LNCAP (cell line): Measurements from ENCODE around the gene EVL.

Source experiments
- CTCF ChIP-seq: fragments of 450-650 bp; IDR thresholded peaks from 2 replicates; pipeline ENCODE4 v1.5.1; 2017; ENCODE audit warnings: mild to moderate bottlenecking

The EVL gene

DNA sequence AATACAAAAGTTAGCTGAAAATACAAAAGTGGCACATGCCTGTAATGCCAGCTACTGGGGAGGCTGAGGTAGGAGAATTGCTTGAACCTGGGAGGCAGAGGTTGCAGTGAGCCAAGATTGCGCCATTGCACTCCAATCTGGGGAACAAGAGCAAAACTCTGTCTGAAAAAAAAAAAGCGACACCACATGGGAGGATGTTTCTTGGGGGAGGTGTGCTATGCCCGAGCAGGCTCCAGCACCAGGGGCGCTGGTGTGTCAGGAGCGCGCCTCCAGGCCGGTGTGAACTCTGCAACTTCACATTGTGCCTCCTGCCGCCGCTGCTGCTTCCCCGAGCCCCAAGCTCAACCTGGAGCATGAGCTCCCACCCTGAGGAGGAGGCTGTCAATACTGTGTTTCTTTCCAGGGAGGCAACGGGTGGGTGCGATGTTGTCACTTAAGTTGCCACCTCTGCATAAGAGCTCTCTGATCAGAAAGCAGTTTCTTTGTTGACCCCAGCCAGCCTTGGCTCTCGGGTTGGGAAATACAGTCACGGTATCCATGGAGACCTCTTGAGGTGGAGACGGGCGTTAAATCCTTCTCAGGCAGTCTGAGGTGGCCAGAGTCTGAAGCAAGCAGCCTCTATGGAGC lies 75.3 kb downstream of the EVL start:
- no peak for TF ChIP-seq CTCF

- TF ChIP-seq CTCF = no peak
Observed at GRCh38 chr14:100141098-100141497, 75.9 kb downstream of the EVL start.

- TF ChIP-seq CTCF = no peak
Observed at GRCh38 chr14:100142073-100143040, 77.1 kb downstream of the EVL start.

DNA sequence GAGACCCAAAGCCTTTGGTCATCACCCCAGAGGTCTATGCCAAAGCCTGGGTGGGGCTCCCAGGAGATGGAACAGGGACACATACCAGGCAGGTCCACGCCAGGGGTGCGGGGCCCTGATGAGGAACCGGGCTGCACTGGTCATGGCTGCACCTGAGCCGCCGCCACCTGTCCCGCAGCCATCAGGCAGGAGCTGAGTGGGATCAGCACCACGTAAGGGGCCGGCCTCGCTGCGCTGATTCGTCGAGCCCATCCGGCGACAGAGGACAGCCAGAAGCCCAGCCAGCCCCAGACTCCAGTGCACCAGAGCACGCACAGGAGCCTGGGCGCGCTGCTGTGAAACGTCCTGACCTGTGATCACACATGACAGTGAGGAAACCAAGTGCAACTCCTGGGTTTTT lies 78.3 kb downstream of the EVL start:
- no peak for TF ChIP-seq CTCF

DNA sequence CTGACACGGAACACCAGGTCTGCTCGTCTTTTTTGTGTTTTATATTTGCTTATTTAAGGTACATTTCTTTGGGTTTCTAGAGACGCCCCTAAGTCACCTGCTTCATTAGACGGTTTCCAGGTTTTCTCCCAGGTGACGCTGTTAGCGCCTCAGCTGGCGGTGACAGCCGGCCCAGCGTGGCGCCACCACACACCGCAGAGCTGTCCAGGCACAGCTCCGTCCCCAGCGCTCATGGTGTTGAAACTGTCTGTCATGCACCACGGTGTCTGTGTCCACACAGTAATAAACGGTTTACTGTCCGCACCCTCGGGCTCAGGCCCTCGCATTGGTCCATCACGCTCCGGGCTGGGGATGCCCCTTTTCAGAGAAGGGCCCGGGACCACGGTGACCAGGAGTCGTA lies 78.7 kb downstream of the EVL start:
- TF ChIP-seq CTCF = no peak

- TF ChIP-seq CTCF = no peak
Observed at GRCh38 chr14:100144645-100144995, 79.4 kb downstream of the EVL start.

GRCh38 chr14:100144996-100145646 lies 79.9 kb downstream of the EVL start:
- TF ChIP-seq CTCF = no peak
